Measurements from ENCODE around the gene ZFPL1.

DNA sequence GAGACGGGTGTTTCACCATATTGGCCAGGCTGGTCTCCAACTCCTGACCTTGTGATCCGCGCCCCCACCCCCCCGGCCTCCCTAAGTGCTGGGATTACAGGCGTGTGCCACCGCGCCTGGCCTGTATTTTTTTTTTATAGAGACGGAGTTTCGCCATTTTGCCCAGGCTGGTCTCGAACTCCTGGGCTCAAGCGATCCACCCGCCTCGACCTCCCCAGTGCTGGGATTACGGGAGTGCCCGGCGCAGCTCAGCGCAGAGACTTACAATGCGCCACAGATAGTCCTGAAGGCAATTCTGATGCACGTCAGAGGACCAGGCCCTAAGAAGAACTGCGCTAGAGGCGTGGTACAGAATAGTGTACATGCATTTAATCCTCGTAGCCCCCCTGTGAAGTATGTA lies 11.4 kb downstream of the ZFPL1 start:
- TF ChIP-seq SPI1 (IDR thresholded peaks at IDR 0.05; ENCODE audit: low read depth, low read length) (no peak), POLR2A (IDR thresholded peaks at IDR 0.05; ENCODE audit: low read depth, low read length) (no peak), POLR2AphosphoS5 (IDR thresholded peaks at IDR 0.05; ENCODE audit: low read depth, low read length) (no peak), POU2F2 (IDR thresholded peaks at IDR 0.05; ENCODE audit: low read depth, low read length) (no peak)
